ENCODE measurements around the gene CT55.

DNA sequence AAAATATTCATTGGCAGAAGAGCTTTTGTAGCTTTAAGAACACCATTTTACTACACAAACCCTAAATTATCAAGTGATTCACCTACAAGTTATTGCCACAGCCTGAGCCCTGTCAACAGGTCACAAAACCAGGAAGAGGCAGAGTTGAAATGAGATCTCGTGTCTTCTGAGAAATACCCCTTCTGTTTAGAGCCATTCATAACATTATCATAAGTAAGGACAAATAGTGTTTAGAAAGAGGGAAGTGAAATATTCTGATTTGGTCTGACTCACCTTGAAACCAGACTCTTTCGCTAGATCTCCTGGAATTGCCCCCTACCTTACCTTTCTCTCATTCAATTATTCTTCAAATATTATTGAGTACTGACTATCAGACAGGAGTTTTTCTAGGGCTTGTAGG lies 56.8 kb downstream of the CT55 start:
- TF ChIP-seq CTCF (IDR thresholded peaks at IDR 0.05), result no peak
- TF ChIP-seq POLR2A (IDR thresholded peaks at IDR 0.05), result no peak
